Endothelial cell of umbilical vein (primary cell): ENCODE data around the gene CDKL5. TPM values are rescaled to one million over a fixed set of nuclear protein-coding genes. Genes with fewer than 3 reads are reported as not detected.

Experiments used
- BruUV-seq: library from RNA; stranded (reverse); fragments of 400-500 nt; replicated peaks from 2 replicates; lab custom pipeline; 2021; lab: Mats Ljungman, UMichigan
- CTCF ChIA-PET: fragments of 300-600, 350-600 bp; sonication (Branson Sonifier 250); formaldehyde crosslinking; loops from one replicate; lab custom pipeline; 2021; ENCODE audit warnings: antibody characterized with exemption, inconsistent platforms; lab: Charles Lee
- POLR2A ChIA-PET: fragments of 300-600, 350-600 bp; sonication (Branson Sonifier 250); formaldehyde crosslinking; loops from one replicate; lab custom pipeline; 2021; ENCODE audit warnings: antibody characterized with exemption, inconsistent platforms; lab: Charles Lee
- DNase-seq: peaks from one replicate; pipeline ENCODE4 v3.0.0-alpha.2; 2011; ENCODE audit warnings: low read depth, low spot score
- FAIRE-seq: peaks from 2 replicates; lab custom pipeline; 2011; peaks lifted over from hg19 to GRCh38; lab: Jason Lieb, UNC
- H2AFZ ChIP-seq: 2 replicates; pipeline ENCODE4 v1.6.0; 2012; ENCODE audit warnings: low read depth, low read length, control low read depth, inconsistent platforms
- H3K27ac ChIP-seq: 2 replicates; pipeline ENCODE4 v1.5.1; 2011; ENCODE audit warnings: low read depth, mild to moderate bottlenecking, control low read depth, low read length, moderate library complexity; ENCODE audit not compliant: insufficient read depth
- H3K27me3 ChIP-seq, 2 experiments: 2 replicates each; pipeline versions ENCODE4 v1.6.0 to v1.6.1; 2011; ENCODE audit warnings: low read length in 2 of 2, mixed read lengths in 1 of 2; ENCODE audit not compliant: control insufficient read depth in 2 of 2, insufficient read depth in 2 of 2
- H3K36me3 ChIP-seq, 2 experiments: 2 replicates in 1 of 2; 3 replicates in 1 of 2; pipeline ENCODE4 v1.5.1; 2011; ENCODE audit warnings: low read length in 2 of 2, mild to moderate bottlenecking in 1 of 2, moderate library complexity in 1 of 2; ENCODE audit not compliant: control insufficient read depth in 2 of 2, insufficient read depth in 2 of 2; ENCODE audit errors: extremely low read depth in 1 of 2
- H3K4me1 ChIP-seq: 3 replicates; pipeline ENCODE4 v1.5.1; 2011; ENCODE audit warnings: mild to moderate bottlenecking, low read length; ENCODE audit not compliant: control insufficient read depth, insufficient read depth; ENCODE audit errors: extremely low read depth
- H3K4me2 ChIP-seq: 2 replicates; pipeline ENCODE4 v1.6.1; 2011; ENCODE audit warnings: low read length, control low read depth, mixed read lengths; ENCODE audit not compliant: insufficient read depth
- H3K4me3 ChIP-seq, 3 experiments: fragments of 200-600 bp in 1 of 3; sonication (generic), shearing (Covaris generic) in 1 of 3; replicated peaks in 1 of 3; 2 replicates each; pipeline ENCODE4 v1.5.1; 2011 to 2016; ENCODE audit warnings: control low read depth in 3 of 3, low read length in 3 of 3, mild to moderate bottlenecking in 2 of 3, inconsistent platforms in 1 of 3, low read depth in 1 of 3, moderate library complexity in 1 of 3; ENCODE audit not compliant: insufficient read depth in 1 of 3
- H3K79me2 ChIP-seq: 2 replicates; pipeline ENCODE4 v1.6.0; 2012; ENCODE audit warnings: low read length, inconsistent platforms; ENCODE audit not compliant: control insufficient read depth, insufficient read depth
- H3K9ac ChIP-seq: replicated peaks from 2 replicates; pipeline ENCODE3; 2011; ENCODE audit warnings: low read length, control low read depth; ENCODE audit not compliant: insufficient read depth; ENCODE audit errors: extremely low read depth
- H3K9me1 ChIP-seq: replicated peaks from 3 replicates; pipeline ENCODE4 v1.6.0; 2011; ENCODE audit warnings: mild to moderate bottlenecking, low read length; ENCODE audit not compliant: control insufficient read depth, insufficient read depth; ENCODE audit errors: extremely low read depth
- H3K9me3 ChIP-seq: replicated peaks from 2 replicates; pipeline ENCODE4 v1.5.1; 2012; ENCODE audit warnings: low read length, inconsistent platforms; ENCODE audit not compliant: control insufficient read depth, insufficient read depth
- H4K20me1 ChIP-seq: replicated peaks from 2 replicates; pipeline ENCODE3; 2011; ENCODE audit warnings: mild to moderate bottlenecking, low read length; ENCODE audit not compliant: control insufficient read depth, insufficient read depth; ENCODE audit errors: extremely low read depth
- EZH2 ChIP-seq: IDR thresholded peaks from 2 replicates; pipeline ENCODE4 v1.6.1; 2012; ENCODE audit warnings: borderline replicate concordance, low read depth, mild to moderate bottlenecking, moderate library complexity, low read length, inconsistent platforms; ENCODE audit not compliant: severe bottlenecking
- FOS ChIP-seq: IDR thresholded peaks from 2 replicates; pipeline ENCODE4 v1.6.1; 2011; ENCODE audit warnings: mild to moderate bottlenecking, low read length, moderate library complexity, borderline replicate concordance; ENCODE audit not compliant: insufficient read depth
- GATA2 ChIP-seq: IDR thresholded peaks from 2 replicates; pipeline ENCODE4 v1.7.0; 2011; ENCODE audit warnings: low read depth, mild to moderate bottlenecking, moderate library complexity, mixed read lengths, low read length; ENCODE audit not compliant: insufficient read length, insufficient read depth
- JUN ChIP-seq: IDR thresholded peaks from 2 replicates; pipeline ENCODE4 v1.6.1; 2011; ENCODE audit warnings: borderline replicate concordance, low read depth; ENCODE audit not compliant: insufficient read length, insufficient read depth
- MYC ChIP-seq: IDR thresholded peaks from one replicate; pipeline ENCODE4 v1.6.1; 2011; ENCODE audit warnings: mild to moderate bottlenecking, low read depth, low read length
- POLR2A ChIP-seq: IDR thresholded peaks from 2 replicates; pipeline ENCODE4 v1.6.1; 2012; ENCODE audit warnings: low read depth, mild to moderate bottlenecking, control low read depth, low read length
- POLR2AphosphoS5 ChIP-seq: IDR thresholded peaks from 2 replicates; pipeline ENCODE4 v1.6.1; 2012; ENCODE audit warnings: low read depth, mild to moderate bottlenecking, control low read depth, low read length, moderate library complexity; ENCODE audit not compliant: insufficient read depth
- dilution Hi-C: fragments of 300-500 bp; cut with MboI; formaldehyde crosslinking; loops from one replicate; pipeline ENCODE4 v1.15.0; 2019; ENCODE audit warnings: low sequenced_read_pairs; ENCODE audit not compliant: extremely low pct_ligation_motif_present
- intact Hi-C: fragments of 100-400 bp; cut with micrococcal nuclease; formaldehyde crosslinking; loops from one replicate; pipeline ENCODE4 v1.10.0; 2022
- polyA plus RNA-seq, 4 experiments: library from polyadenylated mRNA; depleted of rRNA in 3 of 4; stranded (reverse) in 3 of 4; unstranded in 1 of 4; fragments of >200 nt; gene quantifications; 2 replicates each; pipeline versions ENCODE4 v1.2.1 to v1.2.3, GENCODE V29; 2011 to 2012; ENCODE audit warnings: missing spikeins in 1 of 4
- total RNA-seq: library from RNA; stranded (reverse); gene quantifications from 2 replicates; pipeline ENCODE4 v1.2.3, GENCODE V29; 2021
- TF ChIP-seq, protein P1 (sequence below): IDR thresholded peaks from 2 replicates; pipeline ENCODE4 v1.6.1; 2011; ENCODE audit not compliant: insufficient read depth, insufficient read length
- TF ChIP-seq, protein P2 (sequence below), 2 donors: IDR thresholded peaks; 1 replicate in 1 of 2; 2 replicates in 1 of 2; pipeline ENCODE4 v1.5.1; 2011; ENCODE audit warnings: low read length in 2 of 2, mild to moderate bottlenecking in 2 of 2, moderate library complexity in 2 of 2, control low read depth in 1 of 2, inconsistent platforms in 1 of 2, low read depth in 1 of 2; ENCODE audit not compliant: insufficient read depth in 1 of 2; ENCODE audit errors: extremely low read depth in 1 of 2

CDKL5 gene
- total and polyA plus RNA-seq, 2 donors (not counting 3 experiments of a cell fraction or from before 2014, with no cell fraction given) = 1.5 to 4.3 TPM

DNA sequence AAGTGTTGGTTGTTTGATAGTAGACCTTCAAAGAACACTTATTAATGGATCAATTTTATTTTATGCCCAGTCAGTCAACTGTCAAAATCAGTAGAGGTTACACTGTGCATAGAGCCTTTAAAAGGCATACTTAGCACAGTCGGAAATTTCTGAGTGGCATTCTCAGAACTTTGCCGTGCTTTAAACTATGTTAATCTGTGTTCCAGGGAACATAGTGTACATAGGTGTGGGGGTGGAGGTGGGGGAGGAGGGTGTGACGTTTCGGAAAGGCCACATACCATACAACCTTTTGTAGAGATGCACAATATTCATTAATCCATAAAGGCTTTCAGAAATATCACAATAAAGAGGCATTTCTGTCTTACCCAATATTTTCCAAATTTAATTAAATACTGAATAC, 170.7 kb downstream of the CDKL5 start:
- Histone ChIP-seq H3K79me2 (no peaks in the 10 kb centered on the region), H3K9me1 (no peaks in the 10 kb centered on the region), H3K4me1 (no peaks in the 10 kb centered on the region), H4K20me1 (no peaks in the 10 kb centered on the region), H3K27me3 (no peaks in the 10 kb centered on the region), H3K27ac (no peak overlapping the region), H3K4me3 (no peak overlapping the region), H3K9ac (no peak overlapping the region), H3K4me2 (no peak overlapping the region), H3K9me3 (no peaks in the 10 kb centered on the region), H2AFZ (no peak overlapping the region), H3K36me3 (no peaks in the 10 kb centered on the region)
- dilution Hi-C loops = no loop called here
- DNase-seq (no peak), FAIRE-seq (no peak)
- ChIA-PET POLR2A (no interaction called here), CTCF (no interaction called here)
- no peak for TF ChIP-seq POLR2AphosphoS5
- TF ChIP-seq GATA2 = no peak
- TF ChIP-seq MYC = no peak
- TF ChIP-seq, protein P1, sequence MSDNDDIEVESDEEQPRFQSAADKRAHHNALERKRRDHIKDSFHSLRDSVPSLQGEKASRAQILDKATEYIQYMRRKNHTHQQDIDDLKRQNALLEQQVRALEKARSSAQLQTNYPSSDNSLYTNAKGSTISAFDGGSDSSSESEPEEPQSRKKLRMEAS = no peak
- TF ChIP-seq JUN = no peak
- TF ChIP-seq, protein P2, sequence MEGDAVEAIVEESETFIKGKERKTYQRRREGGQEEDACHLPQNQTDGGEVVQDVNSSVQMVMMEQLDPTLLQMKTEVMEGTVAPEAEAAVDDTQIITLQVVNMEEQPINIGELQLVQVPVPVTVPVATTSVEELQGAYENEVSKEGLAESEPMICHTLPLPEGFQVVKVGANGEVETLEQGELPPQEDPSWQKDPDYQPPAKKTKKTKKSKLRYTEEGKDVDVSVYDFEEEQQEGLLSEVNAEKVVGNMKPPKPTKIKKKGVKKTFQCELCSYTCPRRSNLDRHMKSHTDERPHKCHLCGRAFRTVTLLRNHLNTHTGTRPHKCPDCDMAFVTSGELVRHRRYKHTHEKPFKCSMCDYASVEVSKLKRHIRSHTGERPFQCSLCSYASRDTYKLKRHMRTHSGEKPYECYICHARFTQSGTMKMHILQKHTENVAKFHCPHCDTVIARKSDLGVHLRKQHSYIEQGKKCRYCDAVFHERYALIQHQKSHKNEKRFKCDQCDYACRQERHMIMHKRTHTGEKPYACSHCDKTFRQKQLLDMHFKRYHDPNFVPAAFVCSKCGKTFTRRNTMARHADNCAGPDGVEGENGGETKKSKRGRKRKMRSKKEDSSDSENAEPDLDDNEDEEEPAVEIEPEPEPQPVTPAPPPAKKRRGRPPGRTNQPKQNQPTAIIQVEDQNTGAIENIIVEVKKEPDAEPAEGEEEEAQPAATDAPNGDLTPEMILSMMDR (IDR thresholded peaks at IDR 0.05; ENCODE audit: extremely low read depth in 1 of 2, insufficient read depth in 1 of 2, low read depth in 1 of 2, low read length in 2 of 2) = no peak
- TF ChIP-seq EZH2 = no peak
- TF ChIP-seq FOS = no peak
- no peak for TF ChIP-seq POLR2A
- intact Hi-C loops = no loop called here
- BruUV-seq = no TSS peak
